HepG2 (cell line): ENCODE measurements around the gene NKX1-1. TPM values are rescaled to one million over a fixed set of nuclear protein-coding genes. Genes with fewer than 3 reads are reported as not detected.
"Not testable (repeated sequence)": the region's sequence is repeated elsewhere in the genome, so short reads cannot be mapped to it uniquely, and the experiment has no call there.

Experiments used
- ATAC-seq: fragments of 200-7000 bp; cut with Tn5 transposase; 3 replicates; pipeline ENCODE4 v1.9.1; 2020; ENCODE audit warnings: mild to moderate bottlenecking, moderate library complexity
- BruUV-seq: library from RNA; stranded (reverse); fragments of 400-500 nt; replicated peaks from 2 replicates; lab custom pipeline; 2021; lab: Mats Ljungman, UMichigan
- CTCF ChIA-PET: fragments of 300-600 bp; formaldehyde crosslinking; extraction: SDS; loops from one replicate; lab custom pipeline; 2021; ENCODE audit warnings: low total read pairs, inconsistent platforms, low intra/inter-chr PET ratio; lab: Yijun Ruan, JAX
- POLR2A ChIA-PET: fragments of 350-600 bp; sonication (Branson Sonifier 250); formaldehyde crosslinking; loops from one replicate; lab custom pipeline; 2020; ENCODE audit warnings: antibody characterized with exemption, inconsistent platforms; lab: Yijun Ruan, JAX
- DNase-seq: peaks from one replicate; pipeline ENCODE4 v3.0.0-alpha.2; 2015; ENCODE audit warnings: low spot score
- FAIRE-seq: peaks from 3 replicates; lab custom pipeline; 2011; peaks lifted over from hg19 to GRCh38; lab: Jason Lieb, UNC
- H2AFZ ChIP-seq: one replicate; pipeline ENCODE4 v1.6.1; 2011; ENCODE audit warnings: low read length, inconsistent platforms
- H3K27ac ChIP-seq: fragments of 300-600 bp; 3 replicates; pipeline ENCODE4 v1.8.0; 2011; ENCODE audit warnings: mixed run types, mild to moderate bottlenecking, mixed read lengths, low read length, inconsistent platforms; ENCODE audit not compliant: insufficient read depth; ENCODE audit errors: extremely low read length
- H3K27me3 ChIP-seq, 2 experiments: fragments of 200-600 bp in 1 of 2; 2 replicates in 1 of 2; 3 replicates in 1 of 2; pipeline versions ENCODE4 v1.6.0 to v1.8.0; 2011; ENCODE audit warnings: low read length in 2 of 2, mild to moderate bottlenecking in 2 of 2, moderate library complexity in 2 of 2, inconsistent platforms in 1 of 2; ENCODE audit not compliant: insufficient read depth in 2 of 2, control insufficient read depth in 1 of 2
- H3K36me3 ChIP-seq, 2 experiments: fragments of 200-600 bp in 1 of 2; replicated peaks in 1 of 2; 2 replicates in 1 of 2; 3 replicates in 1 of 2; pipeline versions ENCODE4 v1.5.1 to v1.8.0; 2011; ENCODE audit warnings: low read length in 2 of 2, inconsistent platforms in 1 of 2; ENCODE audit not compliant: insufficient read depth in 2 of 2, control insufficient read depth in 1 of 2
- H3K4me1 ChIP-seq: 2 replicates; pipeline ENCODE4 v1.5.1; 2012; ENCODE audit warnings: low read length, inconsistent platforms; ENCODE audit not compliant: insufficient read depth
- H3K4me2 ChIP-seq: 2 replicates; pipeline ENCODE4 v1.6.0; 2011; ENCODE audit warnings: low read depth, low read length, inconsistent platforms
- H3K4me3 ChIP-seq, 3 experiments: fragments of 200-600 bp in 1 of 3; sonication (generic), shearing (Covaris generic) in 1 of 3; replicated peaks in 1 of 3; 2 replicates each; pipeline ENCODE4 v1.5.1; 2011 to 2016; ENCODE audit warnings: low read length in 3 of 3, inconsistent platforms in 2 of 3, low read depth in 2 of 3, mild to moderate bottlenecking in 2 of 3, control low read depth in 1 of 3, mixed read lengths in 1 of 3; ENCODE audit not compliant: insufficient read depth in 1 of 3
- H3K79me2 ChIP-seq: one replicate; pipeline ENCODE4 v1.6.1; 2011; ENCODE audit warnings: low read length, inconsistent platforms; ENCODE audit not compliant: insufficient read depth
- H3K9ac ChIP-seq: 2 replicates; pipeline ENCODE4 v1.6.0; 2011; ENCODE audit warnings: mild to moderate bottlenecking, low read depth, low read length, inconsistent platforms; ENCODE audit not compliant: insufficient read depth
- H3K9me3 ChIP-seq: 2 replicates; pipeline ENCODE4 v1.5.1; 2012; ENCODE audit warnings: mild to moderate bottlenecking, low read length
- H4K20me1 ChIP-seq: 2 replicates; pipeline ENCODE4 v1.6.0; 2011; ENCODE audit warnings: inconsistent platforms, mild to moderate bottlenecking, low read length, moderate library complexity; ENCODE audit not compliant: insufficient read depth
- CHD4 ChIP-seq: fragments of 200-600 bp; sonication (generic); IDR thresholded peaks from 2 replicates; pipeline ENCODE4 v1.7.0; 2017; ENCODE audit warnings: mild to moderate bottlenecking, low read length, borderline replicate concordance
- FOXA3 ChIP-seq: IDR thresholded peaks from 2 replicates; pipeline ENCODE4 v1.6.1; 2016; ENCODE audit warnings: missing genetic modification reagents, missing compliant biosample characterization
- MXI1 ChIP-seq: IDR thresholded peaks from 3 replicates; pipeline ENCODE4 v1.6.1; 2012; ENCODE audit warnings: low read depth, low read length, inconsistent platforms, borderline replicate concordance
- SP5 ChIP-seq: IDR thresholded peaks from 2 replicates; pipeline ENCODE4 v1.6.1; 2016; ENCODE audit warnings: low read depth, borderline replicate concordance
- U2AF1 ChIP-seq: fragments of 200-400 bp; formaldehyde crosslinking; optimal IDR thresholded peaks from 2 replicates; pipeline ENCODE3; 2017; ENCODE audit warnings: mild to moderate bottlenecking, low read depth, low read length
- ZMYM3 ChIP-seq: sonication (generic); formaldehyde crosslinking; IDR thresholded peaks from 2 replicates; pipeline ENCODE4 v1.5.1; 2020; ENCODE audit warnings: mild to moderate bottlenecking, missing genetic modification reagents
- WGBS: methylation state at CpG from one replicate; pipeline ENCODE4 v1.1.6; 2017; ENCODE audit warnings: low lambda C conversion rate; 5-methylcytosine and 5-hydroxymethylcytosine counted together
- in situ Hi-C: cut with HindIII; loops from 2 replicates; pipeline ENCODE4 v1.10.0; 2017; ENCODE audit warnings: low pct_unique_long_range_greater_than_20kb; ENCODE audit not compliant: extremely low pct_ligation_motif_present
- intact Hi-C: fragments of 100-400 bp; cut with micrococcal nuclease; formaldehyde crosslinking; loops from one replicate; pipeline ENCODE4 v1.10.0; 2022; ENCODE audit not compliant: unreplicated experiment
- polyA plus RNA-seq, 8 experiments: library from polyadenylated mRNA; depleted of rRNA in 3 of 8; stranded (reverse) in 7 of 8; unstranded in 1 of 8; fragments of >200 nt; fragmentation: Illumina TruSeq in 4 of 8; extraction: Trizol in 4 of 8; gene quantifications; 2 replicates each; pipeline versions ENCODE4 v1.2.1 to v1.2.3, GENCODE V29; 2011 to 2016; ENCODE audit warnings: low read depth in 4 of 8, missing spikeins in 1 of 8, mixed read lengths in 1 of 8; ENCODE audit not compliant: insufficient read depth in 1 of 8
- total RNA-seq, 5 experiments: library from RNA; depleted of rRNA; stranded (reverse); fragments of >200 nt; fragmentation: Illumina TruSeq; extraction: Trizol; gene quantifications; 2 replicates each; pipeline ENCODE4 v1.2.3, GENCODE V29; 2016; ENCODE audit warnings: low read depth in 1 of 5

NKX1-1 gene
- total and polyA plus RNA-seq, 2 of the 13 experiments (the other 11 are each of a cell fraction or from before 2014, with no cell fraction given): not detected

- Histone ChIP-seq H3K27me3 (no peaks in the 10 kb centered on the region), H3K4me1 (no peaks in the 10 kb centered on the region), H2AFZ (no peak overlapping the region), H3K36me3 (no peaks in the 10 kb centered on the region), H3K4me3 (no peak overlapping the region), H3K79me2 (no peaks in the 10 kb centered on the region), H3K9ac (no peak overlapping the region), H4K20me1 (no peaks in the 10 kb centered on the region), H3K9me3 (no peaks in the 10 kb centered on the region), H3K27ac (no peak overlapping the region), H3K4me2 (no peak overlapping the region)
- WGBS: 91% methylated on average over 10 of the region's 10 CpGs
- intact Hi-C loops (no loop called here), in situ Hi-C loops (no loop called here)
- FAIRE-seq: no peak
- CTCF ChIA-PET: no interaction called here
- no peak for DNase-seq
- TSS peak; percentile 46 for BruUV-seq
- no peak for ATAC-seq
- TF ChIP-seq MXI1 (no peak), ZMYM3 (CRISPR knock-in tag) (no peak), SP5 (CRISPR knock-in tag) (no peak), U2AF1 (no peak), CHD4 (no peak), FOXA3 (no peak)
- POLR2A ChIA-PET: no interaction called here
Observed at GRCh38 chr4:1393866-1394265, 12.4 kb downstream of the NKX1-1 start.

DNA sequence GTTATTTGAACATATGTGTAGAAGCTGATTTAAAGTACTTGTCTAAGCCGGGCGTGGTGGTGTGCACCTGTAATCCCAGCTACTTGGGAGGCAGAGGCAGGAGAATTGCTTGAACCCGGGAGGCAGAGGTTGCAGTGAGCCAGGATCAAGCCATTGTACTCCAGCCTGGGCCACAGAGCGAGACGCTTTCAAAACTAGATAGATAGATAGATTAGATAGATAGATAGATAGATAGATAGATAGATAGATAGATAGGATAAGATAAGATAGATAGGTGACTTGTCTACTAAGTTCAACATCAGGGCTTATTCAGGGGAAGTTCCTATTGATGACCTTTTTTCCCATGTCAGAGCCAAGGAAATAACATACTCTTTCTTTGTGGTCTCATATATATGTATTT is 12.9 kb downstream of the NKX1-1 start:
- CTCF ChIA-PET, H3K9ac ChIP-seq, H3K27ac ChIP-seq, POLR2A ChIA-PET, H3K36me3 ChIP-seq, H3K79me2 ChIP-seq, H3K4me1 ChIP-seq, FAIRE-seq, intact Hi-C loops, DNase-seq, BruUV-seq, in situ Hi-C loops, ATAC-seq, H2AFZ ChIP-seq, H3K4me3 ChIP-seq, H4K20me1 ChIP-seq, H3K27me3 ChIP-seq, H3K4me2 ChIP-seq, H3K9me3 ChIP-seq: not testable (repeated sequence)
- WGBS: 96% methylated on average over 5 of the region's 5 CpGs
